ENCODE data around the gene RHO.
"Not testable (repeated sequence)": the region's sequence is repeated elsewhere in the genome, so short reads cannot be mapped to it uniquely, and the experiment has no call there.

The RHO gene

GRCh38 chr3:129522953-129523352 lies 5.5 kb upstream of the RHO start:
- DNase-seq: no peak

GRCh38 chr3:129524081-129524480 lies 4.4 kb upstream of the RHO start:
- no peak for DNase-seq

- peak; percentile 6 for DNase-seq
Observed at GRCh38 chr3:129525341-129525968, 3.0 kb upstream of the RHO start.

GRCh38 chr3:129526121-129526900 lies 2.1 kb upstream of the RHO start:
- DNase-seq: no peak

DNA sequence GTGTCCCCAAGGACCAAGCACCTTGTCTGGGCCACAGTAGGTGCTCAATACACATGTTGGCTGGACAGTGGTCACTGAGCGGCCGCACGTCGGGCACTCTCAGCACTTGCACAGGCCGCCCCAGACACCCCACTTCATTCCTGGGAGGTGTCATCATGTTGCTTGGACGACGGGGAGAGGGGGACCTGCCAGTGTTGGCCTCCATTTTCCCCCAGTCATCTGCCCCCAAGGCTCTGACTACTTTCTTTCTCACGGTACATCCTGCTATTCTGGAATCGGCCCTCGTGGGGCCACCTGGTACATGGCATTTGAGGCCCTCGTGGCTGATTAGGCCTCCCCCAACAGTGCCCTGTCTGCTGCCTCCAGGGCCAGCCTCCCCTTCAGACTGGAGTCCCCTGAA lies 1.2 kb upstream of the RHO start:
- no peak for DNase-seq

DNA sequence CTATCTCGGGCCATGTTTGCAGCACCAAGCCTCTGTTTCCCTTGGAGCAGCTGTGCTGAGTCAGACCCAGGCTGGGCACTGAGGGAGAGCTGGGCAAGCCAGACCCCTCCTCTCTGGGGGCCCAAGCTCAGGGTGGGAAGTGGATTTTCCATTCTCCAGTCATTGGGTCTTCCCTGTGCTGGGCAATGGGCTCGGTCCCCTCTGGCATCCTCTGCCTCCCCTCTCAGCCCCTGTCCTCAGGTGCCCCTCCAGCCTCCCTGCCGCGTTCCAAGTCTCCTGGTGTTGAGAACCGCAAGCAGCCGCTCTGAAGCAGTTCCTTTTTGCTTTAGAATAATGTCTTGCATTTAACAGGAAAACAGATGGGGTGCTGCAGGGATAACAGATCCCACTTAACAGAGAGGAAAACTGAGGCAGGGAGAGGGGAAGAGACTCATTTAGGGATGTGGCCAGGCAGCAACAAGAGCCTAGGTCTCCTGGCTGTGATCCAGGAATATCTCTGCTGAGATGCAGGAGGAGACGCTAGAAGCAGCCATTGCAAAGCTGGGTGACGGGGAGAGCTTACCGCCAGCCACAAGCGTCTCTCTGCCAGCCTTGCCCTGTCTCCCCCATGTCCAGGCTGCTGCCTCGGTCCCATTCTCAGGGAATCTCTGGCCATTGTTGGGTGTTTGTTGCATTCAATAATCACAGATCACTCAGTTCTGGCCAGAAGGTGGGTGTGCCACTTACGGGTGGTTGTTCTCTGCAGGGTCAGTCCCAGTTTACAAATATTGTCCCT lies 1.2 kb downstream of the RHO start:
- DNase-seq: no peak

- DNase-seq: no peak
Observed at GRCh38 chr3:129530251-129530791, 1.9 kb downstream of the RHO start.

- DNase-seq: no peak
Observed at GRCh38 chr3:129530821-129531220, 2.4 kb downstream of the RHO start.

DNA sequence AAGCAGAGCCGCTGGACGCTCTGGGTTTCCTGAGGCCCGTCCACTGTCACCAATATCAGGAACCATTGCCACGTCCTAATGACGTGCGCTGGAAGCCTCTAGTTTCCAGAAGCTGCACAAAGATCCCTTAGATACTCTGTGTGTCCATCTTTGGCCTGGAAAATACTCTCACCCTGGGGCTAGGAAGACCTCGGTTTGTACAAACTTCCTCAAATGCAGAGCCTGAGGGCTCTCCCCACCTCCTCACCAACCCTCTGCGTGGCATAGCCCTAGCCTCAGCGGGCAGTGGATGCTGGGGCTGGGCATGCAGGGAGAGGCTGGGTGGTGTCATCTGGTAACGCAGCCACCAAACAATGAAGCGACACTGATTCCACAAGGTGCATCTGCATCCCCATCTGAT lies 3.3 kb downstream of the RHO start:
- no peak for DNase-seq

GRCh38 chr3:129532261-129532660 lies 3.8 kb downstream of the RHO start:
- no peak for DNase-seq

- no peak for DNase-seq
Observed at GRCh38 chr3:129533406-129533805, 5.0 kb downstream of the RHO start.

DNA sequence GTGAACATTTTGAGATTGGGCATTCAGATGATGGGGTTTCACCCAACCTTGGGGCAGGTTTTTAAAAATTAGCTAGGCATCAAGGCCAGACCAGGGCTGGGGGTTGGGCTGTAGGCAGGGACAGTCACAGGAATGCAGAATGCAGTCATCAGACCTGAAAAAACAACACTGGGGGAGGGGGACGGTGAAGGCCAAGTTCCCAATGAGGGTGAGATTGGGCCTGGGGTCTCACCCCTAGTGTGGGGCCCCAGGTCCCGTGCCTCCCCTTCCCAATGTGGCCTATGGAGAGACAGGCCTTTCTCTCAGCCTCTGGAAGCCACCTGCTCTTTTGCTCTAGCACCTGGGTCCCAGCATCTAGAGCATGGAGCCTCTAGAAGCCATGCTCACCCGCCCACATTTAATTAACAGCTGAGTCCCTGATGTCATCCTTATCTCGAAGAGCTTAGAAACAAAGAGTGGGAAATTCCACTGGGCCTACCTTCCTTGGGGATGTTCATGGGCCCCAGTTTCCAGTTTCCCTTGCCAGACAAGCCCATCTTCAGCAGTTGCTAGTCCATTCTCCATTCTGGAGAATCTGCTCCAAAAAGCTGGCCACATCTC lies 6.1 kb downstream of the RHO start:
- no peak for DNase-seq

GRCh38 chr3:129535075-129535474 lies 6.6 kb downstream of the RHO start:
- DNase-seq: no peak

- DNase-seq: no peak
Observed at GRCh38 chr3:129536374-129536667, 7.9 kb downstream of the RHO start.

- DNase-seq: no peak
Observed at GRCh38 chr3:129536804-129537203, 8.4 kb downstream of the RHO start.

- no peak for DNase-seq
Observed at GRCh38 chr3:129539206-129539605, 10.8 kb downstream of the RHO start.

DNA sequence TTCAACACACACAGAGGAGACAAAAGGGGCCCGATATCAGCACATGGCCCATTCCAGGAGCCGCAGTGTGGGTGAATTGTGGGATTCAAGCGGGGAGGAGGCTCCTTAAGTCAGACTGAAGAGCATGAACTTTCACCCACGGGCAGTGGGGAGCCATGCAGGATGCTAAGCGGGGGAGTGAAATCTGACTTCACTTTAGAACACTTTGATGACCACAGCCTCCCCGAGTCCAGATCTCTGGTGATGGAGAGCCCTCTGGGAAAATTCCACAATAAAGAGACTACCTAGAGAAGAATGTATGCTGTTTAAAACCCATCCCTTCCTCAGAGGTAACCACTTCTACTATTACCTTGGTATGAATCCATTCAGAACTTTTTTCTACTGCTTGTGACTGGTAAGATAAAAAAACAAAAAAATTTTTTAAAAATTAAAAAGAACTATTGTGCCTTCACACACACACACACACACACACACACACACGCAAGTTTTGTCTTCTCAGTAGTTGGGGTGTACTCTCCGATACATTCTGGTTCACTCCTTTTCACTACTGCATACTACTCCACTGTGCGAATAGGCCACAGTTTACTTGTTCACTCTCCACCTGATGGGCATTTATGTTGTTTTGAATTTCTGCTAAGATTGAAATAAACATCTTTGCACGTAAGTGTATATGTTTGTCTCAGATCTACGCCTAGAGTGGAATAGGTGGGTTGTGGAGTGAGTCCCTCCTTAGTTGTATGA lies 12.5 kb downstream of the RHO start:
- no peak for DNase-seq

- no peak for DNase-seq
Observed at GRCh38 chr3:129542747-129543146, 14.3 kb downstream of the RHO start.

DNA sequence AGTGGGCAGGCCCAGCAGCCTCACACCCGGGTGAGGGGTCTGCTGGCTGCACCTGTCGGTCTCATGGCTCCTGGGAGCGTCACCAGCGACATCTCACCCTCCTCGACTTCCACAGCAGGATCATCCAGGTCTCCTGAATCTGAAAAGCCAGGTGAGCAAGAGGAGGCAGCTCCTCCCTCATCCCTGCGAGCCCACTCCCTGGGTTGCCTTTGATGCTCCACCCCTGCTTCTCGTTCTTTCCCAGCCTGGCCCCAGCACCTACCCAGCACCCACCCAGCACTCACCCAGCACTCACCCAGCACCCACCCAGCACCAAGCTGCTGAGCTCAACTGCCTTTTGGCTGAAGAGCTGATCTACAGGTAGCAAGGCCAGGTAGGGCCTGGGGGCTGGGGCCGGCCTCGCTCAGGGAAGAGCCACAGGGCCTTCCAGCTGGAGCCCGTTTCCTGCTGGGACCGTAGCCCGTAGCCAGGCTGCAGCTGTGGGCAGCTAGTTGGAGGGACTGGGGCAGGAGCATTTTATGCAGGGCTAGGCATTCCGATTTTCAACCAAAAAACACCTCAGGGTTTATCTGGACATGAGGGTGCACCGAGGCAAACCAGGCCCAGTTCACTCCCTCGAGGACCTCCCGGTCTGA lies 14.8 kb downstream of the RHO start, which contains the start of gene H1-8:
Gene H1-8, plus strand, starts transcription at position 20 of the 635 bp plus-strand sequence. Its CDS starts 44 bp downstream, at position 64.
- no peak for DNase-seq

- no peak for DNase-seq
Observed at GRCh38 chr3:129543999-129544398, 15.6 kb downstream of the RHO start.

GRCh38 chr3:129545951-129546350 lies 17.5 kb downstream of the RHO start:
- not testable (repeated sequence) for DNase-seq

DNA sequence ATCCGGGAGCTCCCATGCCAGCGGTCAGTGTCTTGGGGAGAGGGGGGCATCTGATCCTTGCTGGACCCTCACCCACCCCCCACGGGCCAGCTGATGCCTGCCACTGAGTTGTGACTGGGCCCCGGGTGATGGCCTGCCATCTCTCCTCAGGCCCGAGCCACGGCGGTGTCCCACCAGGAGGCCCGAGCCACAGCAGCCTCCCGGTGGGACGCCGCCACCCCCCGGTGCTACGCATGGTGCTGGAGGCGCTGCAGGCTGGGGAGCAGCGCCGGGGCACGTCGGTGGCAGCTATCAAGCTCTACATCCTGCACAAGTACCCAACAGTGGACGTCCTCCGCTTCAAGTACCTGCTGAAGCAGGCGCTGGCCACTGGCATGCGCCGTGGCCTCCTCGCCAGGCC lies 18.8 kb downstream of the RHO start:
- DNase-seq: no peak

Measured in activated CD4-positive, alpha-beta T cell treated with anti-CD3 and anti-CD28 coated beads for 48 hours (primary cell).